ENCODE results near the gene ASTN2. TPM values are rescaled to one million over a fixed set of nuclear protein-coding genes. Genes with fewer than 3 reads are reported as not detected.

Gene ASTN2
- total RNA-seq, 4 donors from 2014 or later: 3.3 to 10.2 (median 6.3) TPM

- TF ChIP-seq POLR2A (IDR thresholded peaks at IDR 0.05): no peak
- TF ChIP-seq, protein P1, sequence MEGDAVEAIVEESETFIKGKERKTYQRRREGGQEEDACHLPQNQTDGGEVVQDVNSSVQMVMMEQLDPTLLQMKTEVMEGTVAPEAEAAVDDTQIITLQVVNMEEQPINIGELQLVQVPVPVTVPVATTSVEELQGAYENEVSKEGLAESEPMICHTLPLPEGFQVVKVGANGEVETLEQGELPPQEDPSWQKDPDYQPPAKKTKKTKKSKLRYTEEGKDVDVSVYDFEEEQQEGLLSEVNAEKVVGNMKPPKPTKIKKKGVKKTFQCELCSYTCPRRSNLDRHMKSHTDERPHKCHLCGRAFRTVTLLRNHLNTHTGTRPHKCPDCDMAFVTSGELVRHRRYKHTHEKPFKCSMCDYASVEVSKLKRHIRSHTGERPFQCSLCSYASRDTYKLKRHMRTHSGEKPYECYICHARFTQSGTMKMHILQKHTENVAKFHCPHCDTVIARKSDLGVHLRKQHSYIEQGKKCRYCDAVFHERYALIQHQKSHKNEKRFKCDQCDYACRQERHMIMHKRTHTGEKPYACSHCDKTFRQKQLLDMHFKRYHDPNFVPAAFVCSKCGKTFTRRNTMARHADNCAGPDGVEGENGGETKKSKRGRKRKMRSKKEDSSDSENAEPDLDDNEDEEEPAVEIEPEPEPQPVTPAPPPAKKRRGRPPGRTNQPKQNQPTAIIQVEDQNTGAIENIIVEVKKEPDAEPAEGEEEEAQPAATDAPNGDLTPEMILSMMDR (IDR thresholded peaks at IDR 0.05): no peak
- Histone ChIP-seq H3K9me3 (no peaks in the 10 kb centered on the region), H3K27ac (no peak overlapping the region), H3K36me3 (no peaks in the 10 kb centered on the region), H3K27me3 (no peaks in the 10 kb centered on the region), H3K4me3 (no peak overlapping the region), H3K4me1 (no peaks in the 10 kb centered on the region)
- DNase-seq: no peak
Measured at GRCh38 chr9:117377046-117377445, 37.8 kb downstream of the ASTN2 start.

- Histone ChIP-seq H3K9me3 (no peaks in the 10 kb centered on the region), H3K4me3 (no peak overlapping the region), H3K36me3 (no peaks in the 10 kb centered on the region), H3K27ac (no peak overlapping the region), H3K4me1 (no peaks in the 10 kb centered on the region), H3K27me3 (no peaks in the 10 kb centered on the region)
- no peak for DNase-seq
- TF ChIP-seq, protein P1 (IDR thresholded peaks at IDR 0.05): no peak
- no peak for TF ChIP-seq POLR2A (IDR thresholded peaks at IDR 0.05)
Measured at GRCh38 chr9:117375956-117376355, 38.9 kb downstream of the ASTN2 start.

DNA sequence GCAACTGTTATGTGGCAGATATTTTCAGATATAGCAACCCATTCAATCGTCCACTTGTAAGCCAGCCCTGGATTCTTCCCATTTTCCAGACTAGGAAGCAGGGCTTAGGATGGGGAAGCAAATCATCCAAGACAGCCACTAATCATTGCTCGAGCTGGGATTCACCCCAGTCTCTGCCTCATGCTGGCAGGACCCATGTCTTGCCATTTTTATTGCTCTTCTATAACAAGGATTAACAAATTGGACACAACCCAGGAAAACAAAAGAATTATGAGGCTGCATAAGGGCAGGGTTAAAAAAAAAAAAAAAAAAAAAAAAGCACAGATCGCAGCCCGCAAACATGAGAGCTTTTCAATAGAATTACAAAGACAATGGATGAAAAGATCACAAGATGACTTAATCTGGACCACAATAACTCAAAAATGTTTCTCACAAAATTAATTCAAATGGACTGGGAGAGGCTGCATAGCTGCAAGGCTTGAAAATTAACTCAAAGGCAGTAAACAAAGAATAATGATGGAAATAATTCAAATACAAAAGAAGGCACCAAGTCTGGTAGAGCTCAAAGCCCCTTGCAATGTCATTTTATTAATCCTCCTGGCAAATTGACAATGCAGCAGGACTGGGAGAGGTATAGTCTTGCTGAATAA is 40.7 kb downstream of the ASTN2 start:
- H3K36me3 ChIP-seq: no peaks in the 10 kb centered on the region
- no peak overlapping the region for H3K27ac ChIP-seq
- H3K9me3 ChIP-seq: no peaks in the 10 kb centered on the region
- H3K27me3 ChIP-seq: no peaks in the 10 kb centered on the region
- no peak overlapping the region for H3K4me3 ChIP-seq
- no peak for DNase-seq
- no peak for TF ChIP-seq POLR2A (IDR thresholded peaks at IDR 0.05)
- TF ChIP-seq, protein P1 (IDR thresholded peaks at IDR 0.05): no peak
- no peaks in the 10 kb centered on the region for H3K4me1 ChIP-seq

GRCh38 chr9:117368684-117369230 is 46.1 kb downstream of the ASTN2 start:
- no peaks in the 10 kb centered on the region for H3K9me3 ChIP-seq
- no peak overlapping the region for H3K27ac ChIP-seq
- no peak overlapping the region for H3K4me3 ChIP-seq
- TF ChIP-seq, protein P1 (IDR thresholded peaks at IDR 0.05): no peak
- TF ChIP-seq POLR2A (IDR thresholded peaks at IDR 0.05): no peak
- H3K4me1 ChIP-seq: no peaks in the 10 kb centered on the region
- no peaks in the 10 kb centered on the region for H3K36me3 ChIP-seq
- H3K27me3 ChIP-seq: no peaks in the 10 kb centered on the region
- no peak for DNase-seq

DNA sequence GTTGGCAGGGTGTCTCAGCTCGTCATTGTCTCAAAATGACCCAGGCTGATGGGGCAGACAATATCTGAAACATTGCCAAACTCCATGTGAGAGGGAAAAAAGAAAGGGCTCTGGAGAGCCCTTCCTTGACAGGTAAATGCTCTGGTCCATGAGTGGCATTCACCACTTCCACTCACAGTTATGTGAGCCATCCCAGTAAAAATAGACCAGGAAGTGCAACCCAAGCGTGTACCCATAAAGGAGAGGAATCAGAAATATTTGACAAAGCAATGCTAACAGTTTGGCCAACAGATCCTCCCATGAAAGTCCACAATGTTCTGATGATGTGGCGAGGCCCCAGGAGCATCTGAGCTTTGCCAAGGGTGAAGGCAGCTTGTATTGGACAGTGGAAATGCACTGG is 49.4 kb downstream of the ASTN2 start:
- Histone ChIP-seq H3K27ac (no peak overlapping the region), H3K36me3 (no peaks in the 10 kb centered on the region), H3K4me1 (no peaks in the 10 kb centered on the region), H3K27me3 (no peaks in the 10 kb centered on the region), H3K4me3 (no peak overlapping the region), H3K9me3 (no peaks in the 10 kb centered on the region)
- DNase-seq: no peak
- no peak for TF ChIP-seq POLR2A (IDR thresholded peaks at IDR 0.05)

- H3K9me3 ChIP-seq: no peaks in the 10 kb centered on the region
- H3K27ac ChIP-seq: no peak overlapping the region
- TF ChIP-seq, protein P1 (IDR thresholded peaks at IDR 0.05): no peak
- no peak for TF ChIP-seq POLR2A (IDR thresholded peaks at IDR 0.05)
- no peaks in the 10 kb centered on the region for H3K36me3 ChIP-seq
- no peaks in the 10 kb centered on the region for H3K27me3 ChIP-seq
- no peaks in the 10 kb centered on the region for H3K4me1 ChIP-seq
- H3K4me3 ChIP-seq: no peak overlapping the region
- DNase-seq: no peak
Measured at GRCh38 chr9:117363006-117363405, 51.9 kb downstream of the ASTN2 start.

Measured in Peyer's patch (tissue), 4 donors.